ENCODE data around the gene ERN1. TPM values are rescaled to one million over a fixed set of nuclear protein-coding genes. Genes with fewer than 3 reads are reported as not detected.
"Not testable (repeated sequence)": the region's sequence is repeated elsewhere in the genome, so short reads cannot be mapped to it uniquely, and the experiment has no call there.

ERN1 gene
- total RNA-seq, 1 donor from 2014 or later = 5.7 TPM

GRCh38 chr17:64024781-64025731 is 104.9 kb downstream of the ERN1 start:
- no peaks in the 10 kb centered on the region for H3K36me3 ChIP-seq (ENCODE audit: control insufficient read depth in 3 of 3, insufficient read depth in 3 of 3, low read length in 3 of 3)
- peak overlapping the region in 1 of 3 donors; percentile 5 for H3K9ac ChIP-seq (ENCODE audit: low read depth in 1 of 3, low read length in 3 of 3)
- H3K4me3 ChIP-seq (ENCODE audit: low read length in 3 of 3) = peak overlapping the region; percentile 16 to 32 (median 32)
- H3K4me1 ChIP-seq (ENCODE audit: control insufficient read depth in 3 of 3, insufficient read depth in 3 of 3, low read length in 3 of 3) = peaks cover 6 to 22% (median 20%) of the 10 kb centered on the region in 3 donors
- no peaks in the 10 kb centered on the region for H3K27me3 ChIP-seq (ENCODE audit: control insufficient read depth in 3 of 3, insufficient read depth in 3 of 3, low read length in 3 of 3)
- no peaks in the 10 kb centered on the region for H3K9me3 ChIP-seq (ENCODE audit: control insufficient read depth in 3 of 3, low read length in 3 of 3)
- peak overlapping the region; percentile 3 for H3K27ac ChIP-seq (ENCODE audit: low read depth, low read length)

GRCh38 chr17:64024215-64024654 is 105.7 kb downstream of the ERN1 start:
- Histone ChIP-seq H3K36me3 (ENCODE audit: control insufficient read depth in 3 of 3, insufficient read depth in 3 of 3, low read length in 3 of 3) (no peaks in the 10 kb centered on the region), H3K4me3 (ENCODE audit: low read length in 3 of 3) (no peak overlapping the region), H3K27me3 (ENCODE audit: control insufficient read depth in 3 of 3, insufficient read depth in 3 of 3, low read length in 3 of 3) (no peaks in the 10 kb centered on the region), H3K9ac (ENCODE audit: low read depth in 1 of 3, low read length in 3 of 3) (no peak overlapping the region), H3K27ac (ENCODE audit: low read depth, low read length) (no peak overlapping the region), H3K4me1 (ENCODE audit: control insufficient read depth in 3 of 3, insufficient read depth in 3 of 3, low read length in 3 of 3) (peaks cover 10 to 26% (median 22%) of the 10 kb centered on the region in 3 donors), H3K9me3 (ENCODE audit: control insufficient read depth in 3 of 3, low read length in 3 of 3) (no peaks in the 10 kb centered on the region)

DNA sequence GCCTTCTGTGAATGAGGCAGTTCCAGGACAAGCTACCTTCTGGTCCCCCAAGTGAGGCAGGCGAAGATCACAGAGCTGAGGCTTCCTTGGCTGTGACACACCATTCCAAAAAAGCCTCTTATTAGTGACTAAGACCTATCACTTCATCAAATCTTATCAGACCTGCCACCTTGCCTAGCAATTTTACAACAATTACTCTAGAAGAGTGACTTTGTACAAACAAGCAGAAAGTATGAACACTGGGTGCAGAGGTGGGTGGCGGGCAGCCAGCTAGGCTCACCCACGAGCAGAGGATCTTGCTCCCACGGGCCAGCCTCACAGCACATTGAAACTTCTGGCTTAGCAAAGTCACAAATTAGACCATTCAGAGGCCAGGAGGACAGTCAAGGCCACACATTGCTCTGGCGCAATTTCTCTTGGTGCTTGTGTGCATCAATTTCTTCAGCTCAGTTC is 107.3 kb downstream of the ERN1 start:
- no peak overlapping the region for H3K27ac ChIP-seq (ENCODE audit: low read depth, low read length)

DNA sequence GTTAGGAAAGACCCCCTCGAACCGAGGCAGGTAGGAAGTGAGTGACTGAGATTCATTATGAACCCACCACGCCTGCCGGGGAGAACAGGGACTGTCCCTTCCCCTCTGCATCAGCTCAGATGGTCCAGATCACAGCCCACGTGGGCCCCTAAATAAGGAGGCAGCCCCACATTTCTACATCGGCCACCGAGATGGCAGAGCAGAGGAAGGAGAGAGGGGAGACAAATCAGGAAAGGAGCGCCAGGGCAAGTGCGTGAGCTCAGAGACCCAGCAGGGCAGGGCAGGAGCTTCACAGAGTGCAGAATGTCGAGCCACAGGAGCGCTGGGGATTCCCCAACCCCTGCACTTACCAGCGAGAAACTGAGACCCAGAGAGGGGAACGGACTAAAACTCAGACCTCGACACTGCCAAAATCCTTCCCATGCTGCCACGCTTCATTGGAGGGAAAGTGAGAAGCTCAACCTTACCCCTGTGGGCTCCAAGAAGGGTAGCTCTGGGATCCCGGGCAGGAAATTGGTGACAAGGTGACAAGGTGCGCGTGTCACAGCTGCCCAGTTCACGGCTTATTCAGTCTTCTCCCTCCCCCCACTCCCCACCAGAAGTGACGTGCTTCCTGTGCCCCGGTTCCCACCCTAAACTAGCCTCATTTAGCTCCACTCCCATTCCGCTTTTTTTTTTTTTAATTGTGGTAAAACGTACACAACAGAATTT is 109.7 kb downstream of the ERN1 start, which contains the start of gene ICAM2:
Gene ICAM2, minus strand, starts transcription at position 578 of the 711 bp plus-strand sequence. CDS start 13,942 bp downstream, outside the sequence.
- Histone ChIP-seq H3K36me3 (ENCODE audit: control insufficient read depth in 3 of 3, insufficient read depth in 3 of 3, low read length in 3 of 3) (no peaks in the 10 kb centered on the region), H3K4me3 (ENCODE audit: low read length in 3 of 3) (peak within 1 kb of the TSS; percentile 72 to 89 (median 77)), H3K27me3 (ENCODE audit: control insufficient read depth in 3 of 3, insufficient read depth in 3 of 3, low read length in 3 of 3) (no peaks in the 10 kb centered on the region), H3K9me3 (ENCODE audit: control insufficient read depth in 3 of 3, low read length in 3 of 3) (no peaks in the 10 kb centered on the region), H3K27ac (ENCODE audit: low read depth, low read length) (peak within 1 kb of the TSS; percentile 77), H3K9ac (ENCODE audit: low read depth in 1 of 3, low read length in 3 of 3) (peak within 1 kb of the TSS; percentile 78 to 86 (median 81)), H3K4me1 (ENCODE audit: control insufficient read depth in 3 of 3, insufficient read depth in 3 of 3, low read length in 3 of 3) (peaks cover 5 to 19% (median 12%) of the 10 kb centered on the region in 3 donors)

More for the DNA sequence above, 107.3 kb downstream of the ERN1 start:
- Histone ChIP-seq H3K9ac (ENCODE audit: low read depth in 1 of 3, low read length in 3 of 3) (no peak overlapping the region), H3K4me3 (ENCODE audit: low read length in 3 of 3) (no peak overlapping the region), H3K4me1 (ENCODE audit: control insufficient read depth in 3 of 3, insufficient read depth in 3 of 3, low read length in 3 of 3) (peaks cover 10 to 26% (median 22%) of the 10 kb centered on the region in 3 donors), H3K36me3 (ENCODE audit: control insufficient read depth in 3 of 3, insufficient read depth in 3 of 3, low read length in 3 of 3) (no peaks in the 10 kb centered on the region), H3K9me3 (ENCODE audit: control insufficient read depth in 3 of 3, low read length in 3 of 3) (no peaks in the 10 kb centered on the region), H3K27me3 (ENCODE audit: control insufficient read depth in 3 of 3, insufficient read depth in 3 of 3, low read length in 3 of 3) (no peaks in the 10 kb centered on the region)

- H3K36me3 ChIP-seq (ENCODE audit: control insufficient read depth in 3 of 3, insufficient read depth in 3 of 3, low read length in 3 of 3); H3K27me3 ChIP-seq (ENCODE audit: control insufficient read depth in 3 of 3, insufficient read depth in 3 of 3, low read length in 3 of 3); H3K9me3 ChIP-seq (ENCODE audit: control insufficient read depth in 3 of 3, low read length in 3 of 3): not testable (repeated sequence)
- peaks cover 5 to 19% (median 9%) of the 10 kb centered on the region in 3 donors for H3K4me1 ChIP-seq (ENCODE audit: control insufficient read depth in 3 of 3, insufficient read depth in 3 of 3, low read length in 3 of 3)
- peak overlapping the region; percentile 77 for H3K27ac ChIP-seq (ENCODE audit: low read depth, low read length)
- peak overlapping the region; percentile 78 to 86 (median 81) for H3K9ac ChIP-seq (ENCODE audit: low read depth in 1 of 3, low read length in 3 of 3)
- peak overlapping the region; percentile 72 to 89 (median 77) for H3K4me3 ChIP-seq (ENCODE audit: low read length in 3 of 3)
Observed at GRCh38 chr17:64019551-64019961, 110.4 kb downstream of the ERN1 start.

DNA sequence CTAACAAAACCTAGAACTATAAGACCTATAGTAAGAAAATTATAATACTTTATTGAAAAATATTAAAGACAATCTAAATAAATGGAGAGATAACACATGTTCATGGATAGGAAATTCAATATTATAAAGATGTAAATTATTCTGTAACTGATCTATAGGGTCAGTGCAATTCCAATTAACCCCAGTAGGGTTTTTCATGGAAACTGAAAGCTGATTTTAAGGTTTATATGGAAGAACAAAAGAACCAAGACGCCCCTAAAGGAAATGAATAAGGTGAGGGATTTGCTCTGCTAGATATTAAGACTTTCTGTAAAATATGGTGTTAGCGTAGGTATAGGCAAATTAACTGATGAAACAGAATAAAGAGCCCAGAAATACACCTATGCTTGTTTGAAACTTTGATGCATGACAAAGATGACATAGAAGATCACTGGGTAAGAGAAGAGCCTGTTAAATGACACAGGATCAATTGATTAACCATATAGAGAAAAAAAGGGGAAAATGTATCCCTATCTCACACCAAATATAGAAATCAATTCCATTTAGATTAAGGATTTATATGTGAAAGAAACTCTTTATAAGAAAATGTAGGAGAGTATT is 112.5 kb downstream of the ERN1 start:
- Histone ChIP-seq H3K4me1 (ENCODE audit: control insufficient read depth in 3 of 3, insufficient read depth in 3 of 3, low read length in 3 of 3) (peaks cover 5 to 19% (median 9%) of the 10 kb centered on the region in 3 donors), H3K36me3 (ENCODE audit: control insufficient read depth in 3 of 3, insufficient read depth in 3 of 3, low read length in 3 of 3) (no peaks in the 10 kb centered on the region), H3K27ac (ENCODE audit: low read depth, low read length) (no peak overlapping the region), H3K4me3 (ENCODE audit: low read length in 3 of 3) (peak overlapping the region in 1 of 3 donors; percentile 9), H3K9ac (ENCODE audit: low read depth in 1 of 3, low read length in 3 of 3) (no peak overlapping the region), H3K9me3 (ENCODE audit: control insufficient read depth in 3 of 3, low read length in 3 of 3) (no peaks in the 10 kb centered on the region), H3K27me3 (ENCODE audit: control insufficient read depth in 3 of 3, insufficient read depth in 3 of 3, low read length in 3 of 3) (no peaks in the 10 kb centered on the region)

- Histone ChIP-seq H3K4me3 (ENCODE audit: low read length in 3 of 3) (no peak overlapping the region), H3K4me1 (ENCODE audit: control insufficient read depth in 3 of 3, insufficient read depth in 3 of 3, low read length in 3 of 3) (peaks cover 5 to 19% (median 9%) of the 10 kb centered on the region in 3 donors), H3K36me3 (ENCODE audit: control insufficient read depth in 3 of 3, insufficient read depth in 3 of 3, low read length in 3 of 3) (no peaks in the 10 kb centered on the region), H3K27me3 (ENCODE audit: control insufficient read depth in 3 of 3, insufficient read depth in 3 of 3, low read length in 3 of 3) (no peaks in the 10 kb centered on the region), H3K9ac (ENCODE audit: low read depth in 1 of 3, low read length in 3 of 3) (no peak overlapping the region), H3K27ac (ENCODE audit: low read depth, low read length) (peak overlapping the region; percentile 54), H3K9me3 (ENCODE audit: control insufficient read depth in 3 of 3, low read length in 3 of 3) (no peaks in the 10 kb centered on the region)
Observed at GRCh38 chr17:64016974-64017373, 113.0 kb downstream of the ERN1 start.

DNA sequence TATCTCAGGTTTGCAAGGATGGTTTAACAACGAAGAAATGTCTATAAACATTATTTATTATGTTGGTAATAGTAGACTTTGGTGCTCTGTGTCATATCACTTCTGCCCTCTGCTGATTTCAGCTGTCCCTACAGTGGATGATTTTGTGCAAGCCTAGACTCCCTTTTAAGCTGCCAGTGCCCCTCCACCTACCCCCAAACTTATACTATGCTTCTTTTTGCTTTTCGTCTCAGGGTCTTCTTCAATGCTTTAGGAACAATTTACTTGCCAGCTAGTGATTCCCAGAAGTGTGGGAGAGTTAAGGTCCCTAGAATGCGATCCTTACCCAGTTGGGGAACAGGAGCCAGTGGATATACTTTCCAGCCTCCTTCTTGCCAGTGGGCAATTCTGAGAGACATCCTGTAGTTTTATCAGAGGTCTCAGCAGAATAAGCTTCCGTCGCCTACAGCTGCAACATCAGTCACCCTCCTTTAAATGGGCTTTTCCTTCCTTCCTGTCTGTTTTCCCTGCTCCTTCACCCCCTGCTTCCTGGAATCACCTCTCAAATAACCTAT is 113.6 kb downstream of the ERN1 start:
- H3K4me1 ChIP-seq (ENCODE audit: control insufficient read depth in 3 of 3, insufficient read depth in 3 of 3, low read length in 3 of 3) = peaks cover 5 to 19% (median 9%) of the 10 kb centered on the region in 3 donors

GRCh38 chr17:64015447-64015846 is 114.5 kb downstream of the ERN1 start:
- Histone ChIP-seq H3K36me3 (ENCODE audit: control insufficient read depth in 3 of 3, insufficient read depth in 3 of 3, low read length in 3 of 3) (no peaks in the 10 kb centered on the region), H3K9ac (ENCODE audit: low read depth in 1 of 3, low read length in 3 of 3) (no peak overlapping the region), H3K27me3 (ENCODE audit: control insufficient read depth in 3 of 3, insufficient read depth in 3 of 3, low read length in 3 of 3) (no peaks in the 10 kb centered on the region), H3K4me1 (ENCODE audit: control insufficient read depth in 3 of 3, insufficient read depth in 3 of 3, low read length in 3 of 3) (peaks cover 5 to 10% (median 5%) of the 10 kb centered on the region in 3 donors), H3K9me3 (ENCODE audit: control insufficient read depth in 3 of 3, low read length in 3 of 3) (no peaks in the 10 kb centered on the region), H3K27ac (ENCODE audit: low read depth, low read length) (no peak overlapping the region), H3K4me3 (ENCODE audit: low read length in 3 of 3) (no peak overlapping the region)

More for the DNA sequence above, 113.6 kb downstream of the ERN1 start:
- Histone ChIP-seq H3K9ac (ENCODE audit: low read depth in 1 of 3, low read length in 3 of 3) (peak overlapping the region in 1 of 3 donors; percentile 36), H3K4me3 (ENCODE audit: low read length in 3 of 3) (peak overlapping the region in 1 of 3 donors; percentile 24), H3K36me3 (ENCODE audit: control insufficient read depth in 3 of 3, insufficient read depth in 3 of 3, low read length in 3 of 3) (no peaks in the 10 kb centered on the region), H3K27me3 (ENCODE audit: control insufficient read depth in 3 of 3, insufficient read depth in 3 of 3, low read length in 3 of 3) (no peaks in the 10 kb centered on the region), H3K9me3 (ENCODE audit: control insufficient read depth in 3 of 3, low read length in 3 of 3) (no peaks in the 10 kb centered on the region), H3K27ac (ENCODE audit: low read depth, low read length) (peak overlapping the region; percentile 54)

Measured in skeletal muscle tissue (tissue), 4 donors.